ENCODE measurements around the gene CRIM1. TPM values are rescaled to one million over a fixed set of nuclear protein-coding genes. Genes with fewer than 3 reads are reported as not detected.

The CRIM1 gene
- total RNA-seq, 2 donors from 2014 or later: 55.7 to 90.7 TPM

DNA sequence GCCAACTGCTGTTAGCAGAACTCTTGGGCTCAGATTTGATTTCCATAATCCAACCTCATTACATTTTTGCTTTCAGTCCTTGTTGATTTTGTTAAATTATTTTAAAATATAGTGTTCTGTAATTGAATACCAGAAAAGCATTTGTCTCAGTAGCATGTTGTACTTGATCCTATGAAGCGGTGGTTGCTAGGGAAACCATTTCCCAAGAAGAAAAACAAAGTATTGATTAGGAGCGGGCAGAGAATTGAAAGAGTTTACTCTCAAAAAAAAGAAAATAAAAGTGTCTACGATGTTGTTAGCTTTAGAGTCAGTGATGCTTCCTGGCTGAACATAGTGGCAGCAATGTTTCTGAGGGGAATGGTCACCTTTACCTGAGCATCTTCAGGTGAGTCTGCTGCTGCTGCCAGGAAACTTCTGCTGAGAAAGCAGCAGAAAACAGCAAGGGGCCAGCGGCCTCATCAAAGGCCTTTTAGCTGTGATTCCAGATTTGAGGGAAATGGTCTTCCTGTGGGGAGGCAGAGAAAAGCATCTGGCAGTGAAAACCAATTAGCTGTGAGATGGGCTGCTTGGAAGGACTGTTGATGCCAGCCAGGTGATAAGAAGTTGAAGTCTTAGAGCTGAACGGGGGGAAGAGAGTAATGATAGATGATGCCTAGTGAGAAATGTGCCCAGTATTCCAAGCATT, 37.1 kb downstream of the CRIM1 start:
- no peak for DNase-seq
- no peaks in the 10 kb centered on the region for H3K36me3 ChIP-seq
- no peaks in the 10 kb centered on the region for H3K27me3 ChIP-seq
- no peak overlapping the region for H3K4me3 ChIP-seq
- H3K27ac ChIP-seq: no peak overlapping the region
- TF ChIP-seq, protein P1, sequence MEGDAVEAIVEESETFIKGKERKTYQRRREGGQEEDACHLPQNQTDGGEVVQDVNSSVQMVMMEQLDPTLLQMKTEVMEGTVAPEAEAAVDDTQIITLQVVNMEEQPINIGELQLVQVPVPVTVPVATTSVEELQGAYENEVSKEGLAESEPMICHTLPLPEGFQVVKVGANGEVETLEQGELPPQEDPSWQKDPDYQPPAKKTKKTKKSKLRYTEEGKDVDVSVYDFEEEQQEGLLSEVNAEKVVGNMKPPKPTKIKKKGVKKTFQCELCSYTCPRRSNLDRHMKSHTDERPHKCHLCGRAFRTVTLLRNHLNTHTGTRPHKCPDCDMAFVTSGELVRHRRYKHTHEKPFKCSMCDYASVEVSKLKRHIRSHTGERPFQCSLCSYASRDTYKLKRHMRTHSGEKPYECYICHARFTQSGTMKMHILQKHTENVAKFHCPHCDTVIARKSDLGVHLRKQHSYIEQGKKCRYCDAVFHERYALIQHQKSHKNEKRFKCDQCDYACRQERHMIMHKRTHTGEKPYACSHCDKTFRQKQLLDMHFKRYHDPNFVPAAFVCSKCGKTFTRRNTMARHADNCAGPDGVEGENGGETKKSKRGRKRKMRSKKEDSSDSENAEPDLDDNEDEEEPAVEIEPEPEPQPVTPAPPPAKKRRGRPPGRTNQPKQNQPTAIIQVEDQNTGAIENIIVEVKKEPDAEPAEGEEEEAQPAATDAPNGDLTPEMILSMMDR (IDR thresholded peaks at IDR 0.05): no peak
- H3K9ac ChIP-seq (ENCODE audit: low read depth in 2 of 2, low read length in 2 of 2): no peak overlapping the region
- no peaks in the 10 kb centered on the region for H3K9me3 ChIP-seq
- intact Hi-C loops (cut with DNase I): no loop called here
- H3K4me1 ChIP-seq: peaks cover 5% of the 10 kb centered on the region

DNA sequence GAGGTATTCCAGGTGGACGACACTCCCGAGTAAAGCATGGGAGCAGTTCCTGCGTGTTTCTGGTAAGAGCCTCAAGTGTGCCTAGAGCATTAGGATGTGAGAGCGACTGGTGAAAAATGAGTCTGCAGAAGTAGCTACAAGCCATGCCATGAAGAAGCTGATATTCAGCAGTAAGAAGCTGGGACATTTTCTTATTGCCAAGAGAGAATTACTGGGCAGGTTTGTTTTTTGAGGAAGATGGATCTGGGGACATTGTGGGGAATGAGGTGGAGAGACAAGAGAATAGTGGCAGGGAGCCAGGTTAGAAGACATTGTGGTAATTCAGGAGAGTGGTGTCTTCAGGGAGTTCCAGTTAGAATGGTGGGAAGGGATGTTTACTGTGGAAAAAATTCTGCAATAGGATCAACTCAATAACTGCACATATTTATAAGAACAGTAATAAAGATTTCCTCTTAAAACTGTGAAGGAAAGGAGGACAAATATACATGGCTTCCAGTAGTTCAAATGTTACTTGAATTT, 38.2 kb downstream of the CRIM1 start:
- no peak overlapping the region for H3K4me3 ChIP-seq
- DNase-seq: no peak
- H3K27me3 ChIP-seq: no peaks in the 10 kb centered on the region
- H3K27ac ChIP-seq: no peak overlapping the region
- H3K4me1 ChIP-seq: peaks cover 10% of the 10 kb centered on the region
- no peaks in the 10 kb centered on the region for H3K36me3 ChIP-seq
- intact Hi-C loops (cut with DNase I): no loop called here
- TF ChIP-seq, protein P1 (IDR thresholded peaks at IDR 0.05): no peak
- H3K9me3 ChIP-seq: no peaks in the 10 kb centered on the region
- H3K9ac ChIP-seq (ENCODE audit: low read depth in 2 of 2, low read length in 2 of 2): no peak overlapping the region

DNA sequence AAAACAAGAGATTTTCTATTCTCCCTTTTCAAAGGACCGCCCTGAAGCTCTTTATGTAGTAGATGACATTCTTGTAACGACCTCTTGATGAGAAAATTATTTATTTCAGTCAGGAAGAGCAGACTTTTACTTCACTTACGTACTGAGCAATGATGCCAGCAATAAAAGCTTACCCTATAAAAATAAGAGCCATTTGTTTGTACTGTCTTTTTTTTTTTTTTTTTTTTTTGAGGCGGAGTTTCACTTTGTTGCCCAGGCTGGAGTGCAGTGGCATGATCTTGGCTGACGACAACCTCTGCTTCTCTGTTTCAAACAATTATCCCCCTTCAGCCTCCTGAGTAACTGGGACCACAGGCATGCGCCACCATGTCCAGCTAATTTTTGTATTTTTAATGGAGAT, 39.2 kb downstream of the CRIM1 start:
- peak overlapping the region; percentile 35 for H3K27ac ChIP-seq
- H3K9me3 ChIP-seq: no peaks in the 10 kb centered on the region
- H3K4me3 ChIP-seq: no peak overlapping the region
- H3K36me3 ChIP-seq: no peaks in the 10 kb centered on the region
- DNase-seq: no peak
- no peaks in the 10 kb centered on the region for H3K27me3 ChIP-seq
- TF ChIP-seq, protein P1 (IDR thresholded peaks at IDR 0.05): no peak
- intact Hi-C loops (cut with DNase I): no loop called here
- peaks cover 10% of the 10 kb centered on the region for H3K4me1 ChIP-seq
- H3K9ac ChIP-seq (ENCODE audit: low read depth in 2 of 2, low read length in 2 of 2): peak overlapping the region in 1 of 2 donors; percentile 55

DNA sequence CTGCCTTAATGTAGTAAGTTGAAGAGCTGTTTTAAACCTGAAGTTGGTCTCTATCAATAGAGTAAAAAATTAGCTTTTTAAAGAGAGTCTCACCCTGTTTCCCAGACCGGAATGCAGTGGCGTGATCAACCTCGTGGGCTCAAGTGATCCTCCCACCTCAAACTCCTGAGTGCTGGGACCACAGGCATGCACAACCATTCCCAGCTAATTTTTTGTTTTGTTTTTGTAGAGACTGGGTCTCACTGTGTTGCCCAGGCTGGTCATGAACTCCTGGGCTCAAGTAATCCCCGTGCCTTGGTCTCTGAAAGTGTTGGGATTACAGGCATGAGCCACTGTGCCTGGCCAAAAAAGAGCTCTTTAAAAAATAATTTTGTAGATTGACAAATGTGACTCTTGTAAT, 40.3 kb downstream of the CRIM1 start:
- TF ChIP-seq, protein P1 (IDR thresholded peaks at IDR 0.05): no peak
- intact Hi-C loops (cut with DNase I): no loop called here

DNA sequence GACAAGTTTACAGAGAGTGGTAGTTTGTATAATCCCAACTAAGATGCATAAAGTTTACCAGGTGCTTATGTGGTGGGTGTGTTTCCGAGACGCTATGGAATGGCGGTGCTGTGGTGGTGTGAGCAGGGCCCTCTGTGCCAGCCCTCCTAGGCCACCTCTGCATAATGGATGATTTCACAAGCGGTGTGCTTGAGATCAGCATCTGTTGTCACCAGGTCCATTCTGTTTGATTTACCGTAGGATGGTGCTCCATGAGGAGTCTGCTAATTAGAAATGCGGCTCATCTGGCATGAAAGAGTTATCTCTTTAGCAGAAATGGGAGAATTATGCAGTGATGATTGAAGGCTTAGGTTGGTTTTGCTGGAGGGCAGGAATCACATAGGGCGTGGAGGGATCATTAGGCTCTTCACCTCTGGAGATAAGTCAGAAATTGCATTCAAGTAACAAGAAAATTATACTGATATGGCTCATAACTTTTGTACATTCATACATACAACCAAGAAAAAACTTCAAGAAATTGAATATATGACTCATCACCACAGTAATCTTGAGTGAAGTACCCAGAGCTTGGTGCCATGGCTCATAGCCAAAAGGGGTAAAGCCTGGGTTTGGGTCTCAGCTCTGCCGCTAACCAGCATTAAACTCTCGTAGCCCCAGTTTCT, 41.4 kb downstream of the CRIM1 start:
- Histone ChIP-seq H3K9me3 (no peaks in the 10 kb centered on the region), H3K27me3 (no peaks in the 10 kb centered on the region), H3K4me1 (peaks cover 10% of the 10 kb centered on the region), H3K36me3 (no peaks in the 10 kb centered on the region), H3K4me3 (no peak overlapping the region), H3K27ac (peak overlapping the region; percentile 66), H3K9ac (ENCODE audit: low read depth in 2 of 2, low read length in 2 of 2) (peak overlapping the region in 1 of 2 donors; percentile 47)
- DNase-seq: no peak
- TF ChIP-seq, protein P1 (IDR thresholded peaks at IDR 0.05): no peak
- intact Hi-C loops (cut with DNase I): no loop called here

More for the DNA sequence above, 40.3 kb downstream of the CRIM1 start:
- Histone ChIP-seq H3K4me1 (peaks cover 10% of the 10 kb centered on the region), H3K27ac (no peak overlapping the region), H3K9me3 (no peaks in the 10 kb centered on the region), H3K27me3 (no peaks in the 10 kb centered on the region), H3K9ac (ENCODE audit: low read depth in 2 of 2, low read length in 2 of 2) (no peak overlapping the region), H3K36me3 (no peaks in the 10 kb centered on the region), H3K4me3 (no peak overlapping the region)
- no peak for DNase-seq
